D341Med (cell line): ENCODE measurements around the gene KRT77.
"Not testable (repeated sequence)": the region's sequence is repeated elsewhere in the genome, so short reads cannot be mapped to it uniquely, and the experiment has no call there.

ENCODE experiments used
- DNase-seq: peaks from one replicate; pipeline ENCODE4 v3.0.0; 2012; ENCODE audit warnings: low spot score

KRT77 gene

DNA sequence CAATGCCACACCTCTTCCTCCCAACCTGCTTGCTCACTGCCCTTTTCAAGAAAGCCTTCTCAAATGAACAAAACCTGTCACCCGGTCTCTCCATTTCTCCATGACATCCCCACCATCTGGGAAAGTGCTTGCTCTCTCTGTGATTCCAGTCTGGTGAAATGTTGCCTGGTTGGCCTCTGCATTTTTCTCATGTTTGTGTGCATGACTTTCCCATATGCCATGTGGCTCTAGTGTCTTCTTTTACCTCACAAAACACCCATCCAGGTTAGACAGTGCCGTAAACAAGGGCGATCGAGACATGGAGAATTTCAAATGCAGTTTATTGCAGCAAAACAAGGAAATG is 28.9 kb downstream of the KRT77 start:
- no peak for DNase-seq

- no peak for DNase-seq
Measured at GRCh38 chr12:52673713-52674432, 29.5 kb downstream of the KRT77 start.

GRCh38 chr12:52673217-52673616 is 30.1 kb downstream of the KRT77 start:
- no peak for DNase-seq

GRCh38 chr12:52672321-52672933 is 30.9 kb downstream of the KRT77 start:
- DNase-seq, result no peak

- DNase-seq, result no peak
Measured at GRCh38 chr12:52670961-52671360, 32.4 kb downstream of the KRT77 start.

- no peak for DNase-seq
Measured at GRCh38 chr12:52670506-52670905, 32.8 kb downstream of the KRT77 start.

DNA sequence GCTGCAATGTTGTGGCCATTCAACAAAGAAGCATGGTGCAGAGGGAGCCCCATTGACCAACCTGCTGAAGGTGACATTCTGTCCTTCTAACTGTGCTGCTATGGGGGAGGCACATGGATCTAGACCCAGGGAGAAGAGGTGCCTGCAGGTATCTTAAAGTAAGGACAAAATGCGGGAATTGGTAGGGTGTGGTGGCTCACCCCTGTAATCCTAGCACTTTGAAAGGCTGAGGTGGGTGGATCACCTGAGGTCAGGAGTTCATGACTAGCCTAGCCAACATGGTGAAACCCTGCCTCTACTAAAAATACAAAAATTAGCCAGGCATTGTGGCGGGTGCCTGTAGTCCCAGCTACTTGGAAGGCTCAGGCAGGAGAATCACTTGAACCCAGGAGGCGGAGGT is 33.4 kb downstream of the KRT77 start:
- not testable (repeated sequence) for DNase-seq

- no peak for DNase-seq
Measured at GRCh38 chr12:52669426-52669825, 33.9 kb downstream of the KRT77 start.

DNA sequence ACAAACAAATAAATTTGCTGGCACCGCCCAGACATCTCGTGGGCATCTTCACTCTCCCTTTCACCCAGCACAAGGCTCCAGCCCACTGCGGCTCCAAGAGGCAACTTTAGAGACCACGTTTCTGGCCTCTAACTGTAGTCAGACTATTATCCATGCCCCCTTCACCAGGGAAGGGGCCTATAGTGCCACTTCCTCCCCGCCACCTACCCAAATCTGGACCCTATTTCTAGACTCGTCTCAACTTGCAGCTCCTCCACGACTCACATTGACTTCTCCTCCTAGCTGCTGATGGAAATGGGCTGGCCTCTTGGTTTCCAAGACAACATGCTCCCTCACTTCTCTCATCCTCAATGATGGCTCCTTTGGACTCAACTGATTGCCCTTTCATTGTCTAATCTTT is 35.4 kb downstream of the KRT77 start:
- DNase-seq, result no peak

DNA sequence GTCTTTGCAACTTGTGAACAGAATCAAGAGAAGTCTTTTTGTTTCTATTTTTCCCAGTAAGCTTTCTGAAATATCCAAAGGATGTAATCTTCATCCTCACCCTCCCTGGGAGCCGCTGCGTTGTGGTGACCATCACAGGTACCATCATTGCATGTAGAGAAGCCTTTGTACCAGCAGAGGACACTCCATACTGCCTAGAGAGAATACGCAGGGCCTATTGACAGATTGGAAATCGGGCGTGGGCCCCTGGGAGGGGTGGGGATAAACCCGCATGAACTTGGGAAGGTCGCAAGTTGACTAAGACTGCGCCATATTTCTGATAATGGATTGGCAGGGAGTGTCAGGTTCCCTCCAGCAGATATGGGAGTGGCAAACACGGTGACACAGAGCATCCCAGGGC is 35.8 kb downstream of the KRT77 start:
- DNase-seq, result peak; percentile 42

DNA sequence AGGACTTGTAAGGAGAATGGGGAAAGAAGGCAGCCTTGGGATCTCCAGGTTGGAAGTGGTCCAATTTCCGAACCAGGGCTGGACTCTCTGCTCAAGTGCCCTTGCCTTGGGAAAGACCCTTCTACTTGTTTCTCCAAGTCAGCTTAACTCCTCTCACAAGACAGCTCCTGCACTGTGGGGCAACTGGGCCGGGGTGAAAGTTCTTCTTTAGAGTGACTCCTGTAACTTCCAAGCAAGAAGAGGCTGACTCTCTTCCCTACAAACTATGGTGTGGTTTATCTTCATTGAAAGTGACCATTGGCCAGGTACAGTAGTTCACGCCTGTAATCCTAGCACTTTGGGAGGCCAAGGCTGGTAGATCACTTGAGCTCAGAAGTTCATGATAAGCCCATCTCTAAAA is 36.9 kb downstream of the KRT77 start:
- DNase-seq, result no peak

DNA sequence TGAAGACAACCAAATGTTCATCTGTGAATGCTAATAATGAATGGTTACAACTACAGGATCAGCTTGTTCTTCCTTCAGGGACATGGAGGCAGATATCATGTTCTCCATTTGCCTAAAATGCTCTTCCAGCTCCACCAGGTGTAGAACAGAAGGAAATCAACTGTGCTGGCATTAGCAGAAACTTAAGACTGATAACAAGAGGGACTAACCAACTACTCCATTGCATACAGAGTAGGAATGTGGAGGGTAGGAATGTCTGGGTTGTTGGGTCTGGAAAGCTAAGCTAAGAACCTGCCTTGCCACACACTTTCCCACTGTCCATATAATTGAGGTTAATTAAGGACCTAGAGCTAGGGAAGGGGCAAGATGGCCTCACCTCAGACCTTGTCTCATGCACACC is 39.9 kb downstream of the KRT77 start:
- no peak for DNase-seq

DNA sequence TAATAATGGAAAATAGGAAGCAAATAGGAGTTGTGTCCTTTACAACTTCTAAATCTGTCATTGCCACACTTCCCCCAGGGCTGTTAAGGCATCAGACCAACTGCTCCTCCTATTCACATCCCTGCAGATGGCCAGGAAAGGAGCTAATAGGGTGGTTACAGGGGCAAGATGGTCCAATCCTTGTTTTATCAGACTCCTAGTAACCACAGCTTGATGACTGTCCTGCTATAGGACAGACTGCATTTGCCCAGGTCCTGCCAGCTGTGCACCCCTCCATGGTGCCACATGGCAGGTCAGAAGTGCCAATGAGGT is 40.5 kb downstream of the KRT77 start:
- DNase-seq, result no peak

DNA sequence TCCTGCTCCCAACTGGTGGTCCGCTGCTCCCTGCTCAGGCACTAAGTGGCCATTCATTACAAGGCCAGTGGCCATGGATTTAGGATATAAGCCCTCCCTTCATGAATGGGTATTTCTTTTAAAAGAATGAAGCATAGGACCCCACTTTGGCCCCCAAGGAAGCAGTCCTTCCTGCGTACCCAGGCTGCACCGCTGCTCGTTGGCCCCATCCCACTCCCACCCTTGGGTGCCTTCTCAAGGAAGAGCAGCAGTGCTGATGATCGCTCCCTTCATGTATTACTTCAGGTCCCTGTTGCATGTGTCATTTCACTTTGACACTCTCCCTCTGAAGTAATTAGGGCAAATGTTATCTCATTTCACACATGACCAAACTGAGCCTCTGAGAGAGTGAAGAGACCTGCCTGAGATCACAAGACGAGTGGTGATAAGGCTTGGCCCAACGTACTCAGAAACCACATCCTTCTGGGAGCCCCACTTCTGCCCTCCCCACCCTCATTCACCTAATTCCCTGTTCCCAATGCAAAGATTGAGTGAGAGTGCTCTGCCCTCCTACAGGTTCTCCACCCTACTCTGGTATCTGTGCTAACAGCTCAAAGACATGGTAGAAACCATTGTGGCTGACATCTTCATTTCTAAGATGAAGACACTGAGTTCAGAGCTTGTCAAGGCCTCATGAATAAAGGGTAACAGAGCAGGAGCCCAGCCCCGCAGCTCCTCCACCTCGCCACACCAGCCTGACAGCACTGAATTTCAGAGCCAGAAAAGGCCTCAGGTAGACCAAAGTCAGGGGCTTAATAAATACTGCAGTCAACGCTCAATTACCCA is 41.0 kb downstream of the KRT77 start:
- DNase-seq, result no peak

GRCh38 chr12:52661668-52662067 is 41.7 kb downstream of the KRT77 start:
- DNase-seq, result no peak

DNA sequence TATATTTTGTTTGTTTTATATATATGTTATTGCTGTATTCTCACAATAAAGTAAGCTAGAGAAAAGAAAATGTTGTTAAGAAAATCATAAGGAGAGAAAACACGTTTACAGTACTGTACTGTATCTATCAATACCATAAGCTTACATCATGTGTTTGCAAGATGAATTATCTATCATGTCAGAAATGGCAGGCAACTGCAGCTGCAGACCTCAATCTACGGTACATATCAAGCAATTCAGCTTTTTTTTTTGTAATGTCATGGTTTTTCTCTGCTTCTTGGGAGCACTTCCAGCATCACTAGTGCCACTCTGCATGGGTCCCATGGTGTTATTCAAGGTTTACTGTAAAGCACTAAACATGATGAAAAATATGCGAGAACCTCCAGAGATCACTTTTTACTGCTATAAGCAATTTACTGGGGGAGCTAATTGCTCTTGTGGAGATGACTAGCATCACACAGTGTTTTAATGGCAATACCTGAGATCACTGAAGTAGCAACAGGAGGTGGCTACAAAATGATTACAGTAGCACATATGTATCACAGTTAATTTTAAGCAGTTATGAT is 42.3 kb downstream of the KRT77 start:
- no peak for DNase-seq

- no peak for DNase-seq
Measured at GRCh38 chr12:52659951-52660350, 43.4 kb downstream of the KRT77 start.

- no peak for DNase-seq
Measured at GRCh38 chr12:52659395-52659794, 43.9 kb downstream of the KRT77 start.

- DNase-seq, result no peak
Measured at GRCh38 chr12:52658196-52658595, 45.1 kb downstream of the KRT77 start.

GRCh38 chr12:52657250-52657902 is 45.9 kb downstream of the KRT77 start:
- DNase-seq, result no peak

GRCh38 chr12:52656616-52657015 is 46.7 kb downstream of the KRT77 start:
- DNase-seq, result no peak

GRCh38 chr12:52655720-52656124 is 47.6 kb downstream of the KRT77 start:
- DNase-seq, result no peak

DNA sequence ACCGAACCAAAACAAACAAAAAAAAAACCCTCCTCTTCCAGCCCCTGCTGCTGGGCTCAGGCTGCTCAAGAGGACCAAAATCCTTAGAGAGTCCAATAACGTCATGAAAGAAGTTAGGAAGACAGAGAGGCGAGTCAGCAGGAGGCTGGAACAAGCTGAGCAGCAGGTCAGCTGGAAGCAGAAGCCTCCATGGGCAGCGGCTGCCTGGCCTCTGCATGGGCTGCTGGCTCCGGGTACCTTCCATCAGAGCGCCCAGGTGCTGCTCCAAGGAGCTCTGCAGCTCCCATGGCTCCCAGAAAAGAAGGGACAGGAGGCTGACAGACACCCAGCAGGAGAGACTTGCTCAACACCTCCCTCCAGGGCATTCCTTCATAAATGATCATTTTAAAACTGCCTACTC is 48.1 kb downstream of the KRT77 start:
- DNase-seq, result no peak
